Cortex of kidney (tissue), 1 donor: ENCODE measurements around the gene MASP2.
"Not testable (repeated sequence)": the region's sequence is repeated elsewhere in the genome, so short reads cannot be mapped to it uniquely, and the experiment has no call there.

Source experiments
- DNase-seq: peaks from one replicate; lab custom pipeline; 2025; lab: John Stamatoyannopoulos, UW

The MASP2 gene

DNA sequence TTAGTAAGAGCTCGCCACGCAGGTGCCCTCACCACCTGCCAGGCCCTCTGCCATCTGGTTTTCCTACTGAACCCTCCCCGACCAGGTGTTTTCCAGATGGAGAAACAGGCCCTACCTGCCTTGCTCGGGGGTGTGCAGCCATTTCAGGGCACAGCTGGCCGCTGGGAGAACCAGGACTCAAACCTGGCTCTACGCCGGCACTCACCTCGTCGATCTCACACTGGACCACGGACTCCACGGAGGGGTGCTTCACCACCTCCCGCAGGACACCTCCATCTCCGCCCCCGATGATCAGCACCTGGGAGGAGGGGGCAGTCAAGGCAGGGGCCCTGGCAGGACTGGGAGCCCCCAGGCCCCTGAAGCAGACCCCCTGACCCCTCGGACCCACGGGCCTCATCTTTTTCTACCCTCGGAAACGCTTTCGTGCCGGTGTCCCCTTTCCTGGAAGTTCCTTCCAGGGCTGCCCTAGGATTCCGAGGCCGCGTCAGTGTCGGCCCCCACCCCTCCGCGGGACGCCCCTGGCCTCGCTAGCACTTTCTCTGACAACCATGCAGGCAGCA is 11.6 kb upstream of the MASP2 start:
- DNase-seq, result no peak

DNA sequence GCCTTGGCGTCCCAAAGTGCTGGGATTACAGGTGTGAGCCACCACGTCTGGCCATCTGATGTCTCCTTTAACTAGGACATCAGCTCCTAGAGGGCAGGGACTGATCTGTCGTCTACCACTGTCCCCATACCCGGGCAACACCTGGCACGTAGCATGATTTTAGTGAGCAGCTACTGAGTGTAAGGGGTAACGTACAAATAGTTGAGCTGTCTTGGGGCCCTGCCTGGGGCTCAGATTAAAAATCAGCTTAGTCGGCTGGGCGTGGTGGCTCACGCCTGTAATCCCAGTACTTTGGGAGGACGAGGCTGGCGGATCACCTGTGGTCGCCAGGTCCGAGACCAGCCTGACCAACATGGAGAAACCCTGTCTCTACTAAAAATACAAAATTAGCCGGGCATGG is 11.0 kb upstream of the MASP2 start:
- DNase-seq, result no peak

DNA sequence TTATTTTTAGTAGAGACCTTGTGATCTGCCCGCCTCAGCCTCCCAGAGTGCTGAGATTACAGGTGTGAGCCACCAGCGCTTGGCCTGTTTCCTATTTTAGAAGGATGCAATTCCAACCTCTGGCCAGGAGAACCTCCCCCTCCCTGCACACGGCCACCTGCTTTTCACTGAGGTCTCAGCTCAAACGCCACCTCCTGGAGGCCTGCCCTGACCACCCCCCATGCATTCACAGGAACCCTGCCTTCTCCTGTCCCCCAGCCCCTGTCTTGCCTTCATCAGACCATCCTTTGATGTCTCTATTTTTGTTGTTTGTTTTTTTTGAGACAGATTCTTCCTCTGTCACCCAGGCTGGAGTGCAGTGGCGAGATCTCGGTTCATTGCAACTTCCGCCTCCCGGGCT is 10.4 kb upstream of the MASP2 start:
- DNase-seq, result no peak

DNA sequence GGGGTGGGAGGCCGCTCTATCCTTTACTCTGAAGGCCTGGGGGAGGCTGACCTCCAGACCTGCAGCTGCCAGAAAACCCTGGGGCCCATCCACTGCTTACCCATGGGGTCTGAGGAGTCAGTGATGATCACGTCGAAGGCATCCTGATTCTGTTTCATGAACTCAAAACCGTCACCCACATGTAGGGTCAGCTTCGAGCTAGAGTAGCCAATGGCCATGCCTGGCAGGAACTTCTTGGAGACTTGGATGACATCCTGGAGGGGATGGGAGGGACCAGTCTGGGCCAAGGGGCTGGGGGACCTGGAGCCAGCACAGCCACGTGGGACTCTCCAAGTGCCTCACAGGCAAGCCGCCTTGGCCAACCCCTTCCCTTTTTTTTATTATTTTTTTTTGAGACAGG is 9.5 kb upstream of the MASP2 start:
- no peak for DNase-seq

DNA sequence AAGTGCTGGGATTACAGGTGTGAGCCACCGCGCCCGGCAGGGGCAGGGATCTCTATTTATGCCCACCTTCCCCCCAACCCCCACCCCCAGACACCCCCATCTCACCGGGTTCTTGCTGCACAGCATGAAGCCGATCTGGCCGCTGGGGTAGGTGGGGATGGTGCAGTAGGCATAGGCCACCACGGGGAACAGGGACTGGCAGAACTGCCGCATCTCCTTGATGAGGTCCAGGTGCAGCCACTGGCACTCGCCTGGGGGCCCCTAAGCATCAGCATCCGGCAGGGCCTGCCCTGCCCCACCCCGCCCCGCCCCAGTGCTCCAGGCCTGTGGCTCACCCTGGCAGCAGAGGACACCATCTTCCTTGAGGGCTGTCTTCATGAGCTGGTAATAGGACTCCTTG is 8.6 kb upstream of the MASP2 start:
- no peak for DNase-seq

DNA sequence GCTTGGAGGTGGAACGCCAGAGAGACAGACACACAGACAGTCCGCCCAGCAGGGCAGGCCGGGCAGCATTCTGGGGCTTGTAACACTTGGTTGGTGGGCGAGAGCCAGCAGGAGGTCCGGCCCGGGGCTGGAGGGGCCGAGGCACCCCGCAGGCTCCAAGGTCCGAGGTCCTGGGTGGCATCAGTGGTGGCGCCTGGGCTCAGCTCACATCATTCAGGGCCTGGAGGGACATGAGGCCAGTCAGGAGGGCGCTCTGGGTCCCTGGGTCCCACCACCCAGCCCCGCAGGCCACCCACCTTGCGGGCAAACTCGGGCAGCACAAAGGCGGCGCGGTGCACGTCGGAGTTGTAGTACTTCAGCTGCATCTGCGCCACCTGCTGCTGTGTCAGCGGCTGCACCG is 7.6 kb upstream of the MASP2 start:
- DNase-seq, result no peak

DNA sequence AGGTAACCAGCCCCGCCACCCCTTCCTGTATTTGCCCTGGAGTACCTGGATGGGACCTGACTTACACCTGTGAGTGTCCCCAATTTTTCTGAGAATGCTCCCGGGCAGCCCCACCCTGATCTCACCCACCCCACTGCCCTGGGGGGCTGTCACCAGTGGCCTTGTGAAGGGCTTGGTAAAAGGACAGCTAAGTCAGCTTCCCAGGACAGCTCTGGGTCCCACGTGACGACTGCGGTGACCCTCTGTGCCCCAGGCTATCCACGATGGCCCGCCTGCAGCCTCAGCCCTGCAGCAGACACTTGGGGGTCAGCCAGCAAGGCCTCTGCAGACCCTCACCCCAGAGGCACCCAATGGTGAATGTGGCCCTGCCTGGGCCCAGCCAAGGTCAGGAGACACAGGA is 7.1 kb upstream of the MASP2 start:
- no peak for DNase-seq

DNA sequence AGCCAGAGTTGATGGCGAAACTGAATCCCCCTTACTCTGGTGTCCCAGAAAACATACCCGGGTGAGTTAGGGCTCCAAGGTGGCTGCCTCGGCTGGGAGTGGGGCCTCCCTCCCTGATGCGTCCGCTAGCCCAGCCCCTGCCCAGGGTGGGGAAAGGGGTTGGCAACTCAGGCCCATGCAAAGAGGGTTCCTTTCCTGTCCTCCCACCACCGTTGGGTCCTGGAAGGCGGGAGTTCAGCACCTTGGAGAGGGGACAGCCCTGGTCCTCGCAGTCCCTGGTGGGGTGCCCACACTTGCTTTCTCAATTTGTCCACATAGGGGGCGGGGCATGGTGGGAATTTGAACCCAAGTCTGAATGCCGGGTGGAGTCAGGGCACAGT is 6.7 kb upstream of the MASP2 start:
- DNase-seq, result no peak

DNA sequence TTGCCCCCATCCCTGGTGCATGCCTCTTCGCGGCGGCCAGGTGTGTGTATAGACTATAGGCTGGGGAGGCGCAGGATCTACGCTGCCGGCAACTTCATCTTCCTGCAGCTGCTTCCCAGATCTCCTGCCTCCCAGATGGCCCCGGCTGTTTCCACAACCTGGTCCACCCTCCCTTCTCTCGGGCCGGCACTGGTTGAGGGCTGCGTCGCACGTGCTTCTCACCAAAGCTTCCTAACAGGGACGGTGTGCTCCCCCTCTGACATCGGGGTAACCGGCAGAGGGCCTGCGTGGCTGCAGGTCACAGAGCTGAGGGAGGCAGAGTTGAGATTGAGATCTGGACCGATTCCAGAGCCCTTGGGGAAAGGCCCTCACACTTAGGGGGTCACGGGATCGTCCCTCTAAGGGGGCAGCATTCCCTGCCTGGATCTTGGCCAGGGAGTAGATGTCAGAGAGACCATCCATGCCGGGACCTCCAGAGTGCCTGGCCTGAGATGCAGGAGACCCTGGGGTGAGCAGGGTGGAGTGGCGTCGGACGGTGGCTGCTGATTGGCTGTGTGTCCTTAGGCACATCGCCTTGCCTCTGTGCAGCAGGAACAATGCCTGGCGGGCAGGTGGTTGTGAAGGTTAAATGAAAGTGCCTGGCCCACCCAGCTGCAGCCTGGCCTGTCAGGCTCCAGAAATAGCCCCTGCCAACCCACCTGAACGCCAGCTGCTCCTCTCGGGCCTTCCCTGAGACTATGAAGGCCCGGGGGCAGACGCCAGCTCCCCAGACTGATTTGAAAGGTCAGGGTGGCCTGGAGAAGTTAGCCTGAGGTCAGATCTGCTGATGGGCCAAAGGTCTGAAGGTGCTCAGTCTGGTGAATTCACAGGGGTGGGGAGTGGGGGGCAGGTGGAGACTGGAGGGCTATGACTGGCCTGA is 6.1 kb upstream of the MASP2 start:
- no peak for DNase-seq

DNA sequence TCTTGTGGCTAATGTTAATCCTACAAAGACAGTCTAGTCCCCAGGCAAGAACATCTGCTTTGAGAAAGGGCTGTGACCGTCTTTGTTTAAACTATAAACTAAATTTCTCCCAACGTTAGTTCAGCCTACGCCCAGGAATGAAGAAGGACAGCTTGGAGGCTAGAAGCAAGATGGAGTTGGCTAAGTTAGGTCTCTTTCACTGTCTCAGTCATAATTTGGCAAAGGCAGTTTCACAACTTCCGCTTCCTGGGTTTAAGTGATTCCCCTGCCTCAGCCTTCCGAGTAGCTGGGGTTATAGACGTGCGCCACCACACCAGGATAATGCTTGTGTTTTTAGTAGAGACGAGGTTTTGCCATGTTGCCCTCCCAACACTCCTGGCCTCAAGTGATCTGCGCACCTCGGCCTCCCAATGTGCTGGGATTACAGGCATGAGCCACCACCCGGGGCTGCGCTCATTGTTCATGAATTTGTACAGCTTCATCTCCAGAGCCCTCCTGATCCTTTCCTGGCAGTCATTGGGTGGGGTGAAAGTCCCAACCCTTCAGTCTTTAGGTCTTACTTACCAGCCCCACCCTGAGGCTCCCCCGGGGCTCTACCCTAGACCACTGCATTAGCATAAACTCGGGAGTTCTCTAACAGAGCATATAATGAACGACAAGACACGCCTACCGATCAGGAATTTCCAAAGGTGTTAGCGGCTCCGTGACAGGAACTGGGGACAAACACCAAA is 4.9 kb upstream of the MASP2 start:
- DNase-seq, result no peak

DNA sequence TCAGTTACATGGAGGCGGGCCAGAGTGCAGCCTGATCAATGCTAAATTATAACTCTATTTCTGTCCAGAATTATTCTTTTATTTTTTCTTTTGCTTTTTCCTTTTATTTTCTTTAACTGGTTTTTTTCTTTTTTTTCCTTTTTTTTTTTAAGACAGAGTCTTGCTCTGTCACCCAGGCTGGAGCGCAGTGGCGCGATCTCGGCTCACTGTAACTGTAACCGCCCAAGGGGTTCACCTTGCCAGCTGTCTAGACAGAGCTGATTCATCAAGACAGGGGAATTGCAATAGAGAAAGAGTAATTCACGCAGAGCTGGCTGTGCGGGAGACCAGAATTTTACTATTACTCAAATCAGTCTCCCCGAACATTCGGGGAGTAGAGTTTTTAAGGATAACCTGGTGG is 4.1 kb upstream of the MASP2 start:
- not testable (repeated sequence) for DNase-seq

DNA sequence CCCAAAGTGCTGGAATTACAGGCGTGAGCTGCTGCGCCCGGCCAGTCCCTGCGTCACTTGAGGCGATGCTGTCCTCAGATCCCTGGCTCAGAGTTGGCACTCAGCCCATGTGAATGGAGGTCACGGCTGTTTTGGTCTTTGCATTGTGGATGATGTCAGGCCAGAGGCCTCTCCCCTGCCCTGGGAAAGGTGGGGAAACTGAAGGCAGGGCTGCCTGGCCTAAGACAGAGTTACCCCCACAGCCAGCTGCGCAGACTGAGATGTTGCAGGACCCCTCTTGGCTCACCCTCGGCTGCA is 821 bp downstream of the MASP2 start:
- DNase-seq, result no peak

DNA sequence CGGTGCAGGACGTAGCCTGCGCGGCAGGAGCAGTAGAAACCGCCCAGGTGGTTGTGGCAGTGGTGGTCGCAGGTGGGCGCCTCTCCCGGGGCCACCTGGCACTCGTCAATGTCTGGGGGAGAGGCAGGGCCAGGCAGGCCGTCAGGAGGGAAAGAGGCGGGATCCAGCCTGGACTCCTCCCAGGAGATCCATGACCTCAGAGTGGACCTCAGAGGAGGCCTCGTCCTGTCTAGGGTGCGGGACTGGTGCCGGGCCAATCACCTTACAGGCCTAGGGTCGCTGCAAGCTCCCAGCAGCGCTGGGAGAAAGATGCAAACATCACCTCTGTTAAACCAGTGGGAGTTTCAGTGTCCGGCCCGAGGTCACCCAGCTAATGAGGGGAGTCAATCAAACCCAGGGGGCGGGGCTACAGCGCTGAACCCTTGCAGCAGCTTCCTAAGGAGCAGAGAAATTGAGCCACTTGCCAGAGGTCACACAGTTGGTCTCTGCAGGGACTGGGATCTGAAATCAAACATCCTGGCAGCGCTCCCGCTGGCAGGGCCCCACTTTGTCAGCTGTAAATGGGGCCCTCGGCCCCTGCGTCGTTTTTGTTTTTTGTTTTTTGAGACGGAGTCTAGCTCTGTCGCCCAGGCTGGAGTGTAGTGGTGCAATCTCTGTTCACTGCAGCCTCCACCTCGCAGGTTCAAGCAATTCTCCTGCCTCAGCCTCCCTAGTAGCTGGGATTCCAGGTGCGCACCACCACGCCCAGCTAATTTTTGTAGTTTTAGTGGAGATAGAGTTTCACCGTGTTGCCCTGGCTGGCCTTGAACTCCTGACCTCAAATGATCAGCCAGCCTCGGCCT is 1.4 kb downstream of the MASP2 start:
- DNase-seq, result no peak

DNA sequence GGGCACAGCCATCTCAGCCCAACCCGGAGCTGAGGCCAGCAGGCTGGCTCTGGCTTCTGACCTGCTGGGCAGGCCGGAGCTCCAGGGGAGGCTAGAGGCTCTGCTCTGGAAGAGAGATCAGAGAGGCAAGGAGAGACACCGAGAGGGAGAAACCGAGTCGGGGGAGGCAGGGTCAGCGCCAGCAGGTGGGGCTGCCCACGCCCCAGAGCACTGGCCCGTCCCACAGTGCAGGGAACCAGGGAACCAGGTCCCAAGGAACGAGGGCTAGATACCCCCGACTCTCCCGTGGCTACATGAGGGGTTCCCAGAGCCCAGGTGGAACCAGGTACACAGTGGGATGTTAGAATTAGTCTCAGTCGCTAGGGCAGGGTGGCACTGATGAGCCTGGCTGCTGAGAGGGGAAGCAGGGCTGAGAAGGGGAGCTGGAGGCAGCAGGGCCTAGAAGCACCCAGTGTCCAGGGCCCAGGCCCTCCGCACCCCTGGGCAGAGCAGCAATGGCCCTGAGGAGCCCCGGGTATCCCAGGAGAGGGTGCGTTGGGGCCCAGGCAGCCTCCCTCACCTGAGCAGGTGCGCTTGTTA is 2.1 kb downstream of the MASP2 start:
- no peak for DNase-seq

DNA sequence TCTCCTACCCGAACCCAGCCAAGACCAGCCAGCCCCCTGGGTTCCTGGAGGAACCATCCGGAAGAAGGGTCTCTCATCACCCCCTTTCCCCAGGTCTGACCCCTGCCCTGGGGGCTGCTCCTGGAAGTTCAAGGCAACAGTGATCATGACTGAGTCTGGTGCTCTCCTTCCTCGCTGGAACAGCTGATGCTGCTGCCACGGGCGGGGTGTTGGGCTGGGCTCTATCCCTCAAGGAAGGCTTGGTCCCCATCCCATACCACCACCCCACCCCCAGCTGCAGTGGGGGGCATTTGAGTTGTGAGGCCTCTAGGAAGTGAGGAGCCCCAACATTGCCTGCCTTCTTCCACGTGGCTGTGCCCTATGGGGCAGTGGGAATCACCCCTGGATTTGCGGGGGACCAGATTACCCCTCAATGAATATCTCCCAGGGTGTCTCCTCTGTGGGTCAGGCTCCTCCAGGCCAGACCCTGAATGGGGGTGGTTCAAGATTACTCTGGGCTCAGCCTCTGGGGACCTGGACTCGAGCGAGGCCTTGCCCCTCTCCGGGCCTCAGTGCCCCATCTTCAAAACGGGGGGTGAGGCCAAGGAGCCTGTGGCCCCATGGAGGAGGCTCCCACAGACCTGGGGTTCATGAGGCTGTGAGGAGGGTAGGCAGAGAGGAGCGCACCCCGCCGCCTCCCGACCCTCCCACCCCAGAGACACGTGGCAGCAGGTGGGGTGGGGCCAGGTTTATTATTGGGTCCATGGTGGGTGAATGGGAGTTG is 2.8 kb downstream of the MASP2 start:
- no peak for DNase-seq

DNA sequence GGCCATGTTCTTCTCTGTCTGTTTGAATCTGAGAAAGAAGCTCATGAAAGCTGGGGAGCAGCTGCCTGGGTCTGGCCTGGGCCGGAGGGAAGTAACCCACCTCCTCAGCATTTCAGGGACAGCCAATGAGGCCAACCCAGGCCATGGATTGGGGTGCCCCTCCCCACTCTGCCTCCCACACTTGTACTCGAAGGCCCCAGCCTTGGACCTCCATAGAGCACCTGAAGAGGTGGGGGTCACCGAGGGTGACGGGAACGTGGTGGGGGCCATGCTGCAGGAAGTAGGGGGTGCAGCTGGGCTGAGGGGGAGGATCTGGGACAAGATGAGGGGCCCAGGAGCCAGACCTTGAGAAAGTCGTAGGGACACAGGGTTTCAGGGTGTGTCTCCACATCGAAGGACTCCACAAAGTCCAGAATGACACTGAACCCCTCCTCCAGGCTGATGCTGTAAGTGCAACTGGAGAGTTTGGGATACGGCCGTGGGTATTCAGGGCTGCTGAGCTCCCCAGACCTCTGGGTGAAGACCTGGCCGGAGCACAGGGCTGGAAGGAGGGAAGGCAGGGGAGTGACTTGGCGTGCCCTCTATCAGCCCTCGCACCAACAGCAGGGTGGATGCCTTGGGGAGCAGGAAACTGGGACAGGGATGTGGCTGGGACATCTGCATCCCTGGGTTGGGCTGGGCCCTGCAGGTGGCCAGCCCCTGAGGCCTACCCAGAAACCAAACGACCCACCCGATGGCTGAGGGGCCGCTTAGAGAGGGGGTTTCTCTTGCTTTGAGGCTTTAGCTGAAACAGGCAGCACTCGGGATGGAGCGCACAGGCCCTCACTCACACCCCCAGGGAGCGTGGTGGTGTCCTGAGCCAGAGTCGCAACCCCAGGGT is 3.8 kb downstream of the MASP2 start:
- no peak for DNase-seq

DNA sequence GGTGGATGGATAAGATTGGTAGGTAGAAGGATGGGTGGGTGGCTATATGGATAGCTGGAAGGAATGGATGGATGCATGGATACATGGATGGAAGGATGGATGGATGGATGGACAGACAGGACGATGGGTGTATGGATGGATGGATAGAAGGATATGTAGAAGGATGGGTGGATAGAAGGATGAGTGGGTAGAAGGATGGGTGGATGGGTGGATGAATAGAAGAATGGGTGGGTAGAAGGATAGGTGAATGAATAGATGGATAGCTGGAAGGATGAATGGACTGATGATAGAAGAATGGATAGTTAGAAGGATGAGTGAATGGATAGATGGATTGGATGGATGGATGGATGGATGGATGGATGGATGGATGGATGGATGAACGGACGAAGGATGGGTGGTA is 5.0 kb downstream of the MASP2 start:
- DNase-seq, result no peak

DNA sequence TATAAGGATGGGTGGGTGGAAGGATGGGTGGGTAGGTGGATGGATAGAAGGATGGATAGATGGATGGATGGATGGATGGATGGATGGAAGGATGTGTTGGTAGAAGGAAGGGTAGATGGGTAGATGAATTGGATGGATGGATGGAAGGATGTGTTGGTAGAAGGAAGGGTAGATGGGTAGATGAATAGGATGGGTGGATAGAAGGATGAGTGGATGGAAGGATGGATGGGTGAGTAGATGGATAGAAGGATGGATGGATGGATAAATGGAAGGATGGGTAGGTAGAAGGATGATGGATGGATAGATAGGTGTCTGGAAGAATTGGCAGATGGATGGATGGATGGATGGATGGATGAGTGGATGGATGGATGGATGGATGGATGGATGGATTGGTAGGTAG is 6.0 kb downstream of the MASP2 start:
- DNase-seq, result no peak

DNA sequence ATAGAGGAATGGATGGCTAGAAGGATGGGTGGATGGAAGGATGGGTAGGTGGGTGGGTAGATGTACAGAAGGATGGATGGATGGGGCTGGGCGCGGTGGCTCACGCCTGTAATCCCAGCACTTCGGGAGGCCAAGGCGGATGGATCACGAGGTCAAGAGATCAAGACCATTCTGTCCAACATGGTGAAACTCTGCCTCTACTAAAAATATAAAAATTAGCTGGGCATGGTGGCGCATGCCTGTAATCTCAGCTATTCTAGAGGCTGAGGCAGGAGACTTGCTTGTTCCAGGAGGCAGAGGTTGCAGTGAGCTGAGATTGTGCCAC is 7.0 kb downstream of the MASP2 start:
- not testable (repeated sequence) for DNase-seq

DNA sequence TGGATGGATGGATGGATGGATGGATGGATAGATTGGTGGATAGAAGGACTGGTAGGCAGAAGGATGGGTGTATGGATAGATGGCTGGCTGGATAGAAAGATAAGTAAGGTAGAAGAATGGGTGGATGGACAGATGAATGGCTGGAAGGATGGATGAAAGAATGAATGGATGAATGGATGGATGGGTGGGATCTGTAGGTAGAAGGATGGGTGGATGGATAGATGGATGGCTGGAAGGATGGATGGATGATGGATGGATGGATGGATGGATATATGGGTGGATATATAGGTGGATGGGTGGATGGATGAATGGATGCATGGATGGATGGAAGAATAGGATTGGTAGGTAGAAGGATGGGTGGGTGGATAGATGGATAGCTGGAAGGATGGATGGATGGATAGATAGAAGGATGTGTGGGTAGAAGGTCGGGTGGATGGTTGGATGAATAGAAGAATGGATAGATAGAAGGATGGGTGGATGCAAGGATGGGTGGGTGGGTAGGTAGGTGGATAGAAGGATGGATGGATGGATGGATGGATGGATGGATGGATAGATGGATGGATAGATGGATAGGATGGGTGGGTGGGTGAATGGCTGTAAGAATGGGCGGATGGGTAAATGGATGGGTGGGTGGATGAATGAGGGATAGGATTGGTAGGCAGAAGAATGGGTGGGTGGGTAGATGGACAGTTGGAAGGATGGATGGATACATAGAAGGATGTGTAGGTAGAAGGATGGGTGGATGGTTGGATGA is 7.5 kb downstream of the MASP2 start:
- no peak for DNase-seq
